DND-41 (cell line): Measurements from ENCODE around the gene SH3GLB1.

ENCODE experiments used
- CTCF ChIP-seq: IDR thresholded peaks from 2 replicates; pipeline ENCODE4 v1.5.1; 2012; ENCODE audit warnings: borderline replicate concordance, low read length, moderate library complexity, mild to moderate bottlenecking; ENCODE audit not compliant: poor library complexity, severe bottlenecking; ENCODE audit errors: extremely low read depth
- EZH2 ChIP-seq: IDR thresholded peaks from 3 replicates; pipeline ENCODE4 v1.6.1; 2012; ENCODE audit warnings: borderline replicate concordance, low read depth, mild to moderate bottlenecking, moderate library complexity, low read length, inconsistent platforms; ENCODE audit not compliant: severe bottlenecking

GRCh38 chr1:86751923-86752322 lies 47.5 kb downstream of the SH3GLB1 start:
- TF ChIP-seq CTCF = no peak
- no peak for TF ChIP-seq EZH2
